H1 (cell line): ENCODE results near the gene WNT2. TPM values are rescaled to one million over a fixed set of nuclear protein-coding genes. Genes with fewer than 3 reads are reported as not detected.

Experiments
- CTCF ChIA-PET: fragments of 300-600 bp; sonication (Branson Sonifier 250); formaldehyde crosslinking; loops from one replicate; lab custom pipeline; 2021; ENCODE audit not compliant: partially characterized antibody; lab: Charles Lee
- POLR2A ChIA-PET: fragments of 300-600 bp; sonication (Branson Sonifier 250); formaldehyde crosslinking; loops from one replicate; lab custom pipeline; 2021; ENCODE audit warnings: inconsistent platforms; ENCODE audit not compliant: partially characterized antibody; lab: Charles Lee
- DNase-seq, 2 experiments: peaks; one replicate each; pipeline versions ENCODE4 v3.0.0 to v3.0.0-alpha.2; 2010 to 2022; ENCODE audit warnings: low spot score in 2 of 2, low read depth in 1 of 2, mixed read lengths in 1 of 2
- FAIRE-seq: peaks from 2 replicates; lab custom pipeline; 2011; peaks lifted over from hg19 to GRCh38; lab: Jason Lieb, UNC
- H2AFZ ChIP-seq: 2 replicates; pipeline ENCODE4 v1.8.1; 2012; ENCODE audit warnings: low read length, inconsistent platforms
- H2AK5ac ChIP-seq: 2 replicates; pipeline ENCODE4 v1.6.1; 2013; ENCODE audit warnings: low read depth, low read length
- H2BK120ac ChIP-seq: replicated peaks from 2 replicates; pipeline ENCODE3; 2013; ENCODE audit warnings: low read depth, low read length, inconsistent platforms
- H2BK12ac ChIP-seq: 2 replicates; pipeline ENCODE4 v1.6.1; 2013; ENCODE audit warnings: low read depth, low read length
- H2BK15ac ChIP-seq: 2 replicates; pipeline ENCODE4 v1.6.1; 2013; ENCODE audit warnings: low read length
- H2BK20ac ChIP-seq: 2 replicates; pipeline ENCODE4 v1.6.1; 2013; ENCODE audit warnings: low read length
- H2BK5ac ChIP-seq: 2 replicates; pipeline ENCODE4 v1.6.1; 2013; ENCODE audit warnings: low read depth, low read length
- H3K14ac ChIP-seq: 2 replicates; pipeline ENCODE4 v1.6.1; 2013; ENCODE audit warnings: inconsistent platforms; ENCODE audit not compliant: insufficient read length
- H3K18ac ChIP-seq: 2 replicates; pipeline ENCODE4 v1.6.1; 2013; ENCODE audit warnings: low read length; ENCODE audit errors: extremely low read depth
- H3K23ac ChIP-seq: 2 replicates; pipeline ENCODE4 v1.6.1; 2013; ENCODE audit warnings: inconsistent platforms; ENCODE audit not compliant: insufficient read length
- H3K23me2 ChIP-seq: 2 replicates; pipeline ENCODE4 v1.6.1; 2013; ENCODE audit warnings: low read depth, low read length
- H3K27ac ChIP-seq: 2 replicates; pipeline ENCODE4 v1.6.1; 2011; ENCODE audit warnings: low read depth, low read length, inconsistent platforms
- H3K27me3 ChIP-seq, 4 experiments: replicated peaks in 1 of 4; 1 replicate in 1 of 4; 2 replicates in 3 of 4; pipeline versions ENCODE4 v1.6.1 to v1.8.1; 2011 to 2013; ENCODE audit warnings: low read length in 3 of 4, mild to moderate bottlenecking in 3 of 4, inconsistent platforms in 2 of 4, mixed read lengths in 2 of 4, moderate library complexity in 1 of 4; ENCODE audit not compliant: control insufficient read depth in 3 of 4, insufficient read depth in 3 of 4; ENCODE audit errors: extremely low read depth in 1 of 4
- H3K36me3 ChIP-seq, 4 experiments: 2 replicates each; pipeline versions ENCODE4 v1.6.1 to v1.8.1; 2011 to 2013; ENCODE audit warnings: mild to moderate bottlenecking in 4 of 4, low read length in 3 of 4, moderate library complexity in 2 of 4, control low read depth in 1 of 4, inconsistent platforms in 1 of 4; ENCODE audit not compliant: insufficient read depth in 4 of 4, control insufficient read depth in 2 of 4
- H3K4ac ChIP-seq: replicated peaks from 2 replicates; pipeline ENCODE3; 2013; ENCODE audit warnings: low read length, low read depth, mixed read lengths, inconsistent platforms; ENCODE audit not compliant: insufficient read length
- H3K4me1 ChIP-seq, 4 experiments: replicated peaks in 1 of 4; 1 replicate in 1 of 4; 2 replicates in 3 of 4; pipeline versions ENCODE4 v1.6.1 to v1.8.1; 2011 to 2013; ENCODE audit warnings: low read length in 3 of 4, inconsistent platforms in 2 of 4, mixed read lengths in 1 of 4; ENCODE audit not compliant: insufficient read depth in 4 of 4, control insufficient read depth in 3 of 4
- H3K4me2 ChIP-seq, 2 experiments: 2 replicates each; pipeline versions ENCODE4 v1.6.1 to v1.8.1; 2011 to 2013; ENCODE audit warnings: low read depth in 2 of 2, low read length in 2 of 2, control low read depth in 1 of 2, inconsistent platforms in 1 of 2, mild to moderate bottlenecking in 1 of 2; ENCODE audit not compliant: insufficient read depth in 1 of 2
- H3K4me3 ChIP-seq, 4 experiments: fragments of 200-600, 300-600 bp in 1 of 4; sonication (generic), shearing (Covaris generic), sonication (Bioruptor Twin) in 1 of 4; 2 replicates each; pipeline versions ENCODE4 v1.5.1 to v1.8.1; 2011 to 2016; ENCODE audit warnings: low read length in 4 of 4, low read depth in 3 of 4, control low read depth in 2 of 4, inconsistent platforms in 2 of 4, mild to moderate bottlenecking in 2 of 4, mixed read lengths in 1 of 4, moderate library complexity in 1 of 4; ENCODE audit not compliant: insufficient read depth in 2 of 4; ENCODE audit errors: extremely low read depth in 1 of 4
- H3K56ac ChIP-seq: replicated peaks from 2 replicates; pipeline ENCODE3; 2013; ENCODE audit warnings: low read depth, mild to moderate bottlenecking, mixed read lengths, low read length, inconsistent platforms; ENCODE audit not compliant: insufficient read length
- H3K79me1 ChIP-seq: 2 replicates; pipeline ENCODE4 v1.6.1; 2013; ENCODE audit warnings: low read depth, low read length, control low read depth
- H3K79me2 ChIP-seq, 2 experiments: 2 replicates each; pipeline versions ENCODE4 v1.6.1 to v1.8.1; 2012 to 2013; ENCODE audit warnings: low read length in 2 of 2, mild to moderate bottlenecking in 2 of 2, inconsistent platforms in 1 of 2; ENCODE audit not compliant: insufficient read depth in 2 of 2, control insufficient read depth in 1 of 2
- H3K9ac ChIP-seq, 4 experiments: replicated peaks in 1 of 4; 1 replicate in 1 of 4; 2 replicates in 3 of 4; pipeline versions ENCODE4 v1.6.1 to v1.8.1; 2011 to 2013; ENCODE audit warnings: low read depth in 3 of 4, low read length in 3 of 4, control low read depth in 2 of 4, mild to moderate bottlenecking in 2 of 4, moderate library complexity in 2 of 4, inconsistent platforms in 1 of 4; ENCODE audit errors: extremely low read depth in 1 of 4
- H3K9me3 ChIP-seq, 2 experiments: 2 replicates each; pipeline versions ENCODE4 v1.6.1 to v1.8.1; 2012 to 2013; ENCODE audit warnings: mild to moderate bottlenecking in 2 of 2, moderate library complexity in 2 of 2, control low read depth in 1 of 2, inconsistent platforms in 1 of 2, low read depth in 1 of 2, low read length in 1 of 2, mixed read lengths in 1 of 2; ENCODE audit not compliant: insufficient read depth in 2 of 2
- H4K20me1 ChIP-seq, 2 experiments: replicated peaks in 1 of 2; 2 replicates each; pipeline versions ENCODE3 to v1.8.1; 2011 to 2013; ENCODE audit warnings: inconsistent platforms in 2 of 2, low read length in 2 of 2, mild to moderate bottlenecking in 1 of 2; ENCODE audit not compliant: insufficient read depth in 2 of 2, control insufficient read depth in 1 of 2
- H4K5ac ChIP-seq: 2 replicates; pipeline ENCODE4 v1.6.1; 2013; ENCODE audit warnings: low read length, low read depth, mixed read lengths, inconsistent platforms; ENCODE audit not compliant: insufficient read length
- H4K8ac ChIP-seq: 2 replicates; pipeline ENCODE4 v1.8.0; 2013; ENCODE audit warnings: mild to moderate bottlenecking, moderate library complexity, low read length, inconsistent platforms; ENCODE audit not compliant: insufficient read depth; ENCODE audit errors: extremely low read depth
- H4K91ac ChIP-seq: replicated peaks from 2 replicates; pipeline ENCODE3; 2013; ENCODE audit warnings: low read length, mixed read lengths, inconsistent platforms; ENCODE audit not compliant: insufficient read length
- BCL11A ChIP-seq, 2 experiments: IDR thresholded peaks; one replicate each; pipeline ENCODE4 v1.6.1; 2011; ENCODE audit warnings: low read depth in 2 of 2, low read length in 2 of 2, mild to moderate bottlenecking in 2 of 2
- BRCA1 ChIP-seq: IDR thresholded peaks from 2 replicates; pipeline ENCODE4 v1.6.1; 2012; ENCODE audit warnings: low read depth, low read length, improper control_type of control experiment
- MAX ChIP-seq: IDR thresholded peaks from 2 replicates; pipeline ENCODE4 v1.6.1; 2012; ENCODE audit warnings: inconsistent platforms
- RBBP5 ChIP-seq: IDR thresholded peaks from 2 replicates; pipeline ENCODE4 v1.7.1; 2012; ENCODE audit warnings: low read depth, mild to moderate bottlenecking, inconsistent platforms, low read length, moderate library complexity, borderline replicate concordance
- RXRA ChIP-seq: IDR thresholded peaks from 2 replicates; pipeline ENCODE4 v1.6.1; 2011; ENCODE audit warnings: low read depth, mild to moderate bottlenecking, low read length, moderate library complexity; ENCODE audit not compliant: insufficient read depth
- TAF7 ChIP-seq: optimal IDR thresholded peaks from 2 replicates; pipeline ENCODE3; 2011; ENCODE audit warnings: low read depth, mild to moderate bottlenecking, inconsistent platforms, low read length, moderate library complexity, borderline replicate concordance
- WGBS, 2 experiments: shearing (Covaris generic) in 1 of 2; methylation state at CpG; one replicate each; pipeline versions ENCODE4 v1.1.6 to v1.1.7; 2013 to 2015; ENCODE audit warnings: low lambda C conversion rate in 2 of 2, mixed read lengths in 2 of 2, inconsistent platforms in 1 of 2, low coverage in 1 of 2, missing lambda C conversion rate in 1 of 2; ENCODE audit not compliant: insufficient replicate concordance in 2 of 2, insufficient coverage in 1 of 2, insufficient read length in 1 of 2; ENCODE audit errors: extremely low coverage in 1 of 2, missing lambda C conversion rate in 1 of 2; 5-methylcytosine and 5-hydroxymethylcytosine counted together
- polyA plus RNA-seq, 7 experiments: library from polyadenylated mRNA; depleted of rRNA in 3 of 7; stranded (reverse) in 5 of 7; unstranded in 2 of 7; fragments of >200 nt in 5 of 7; fragments of 200-250 nt in 2 of 7; gene quantifications; 1 replicate in 5 of 7; 2 replicates in 1 of 7; 4 replicates in 1 of 7; pipeline versions ENCODE4 v1.2.1 to v1.2.3, GENCODE V29; 2011 to 2013; ENCODE audit warnings: missing spikeins in 2 of 7, mixed read lengths in 2 of 7
- total RNA-seq: library from RNA; stranded (reverse); fragmentation: NEBNext Ultra II Directional; extraction: Animal tissue kit (Norgen Biotek cat#: 25700); gene quantifications from 2 replicates; pipeline ENCODE4 v1.2.1, GENCODE V29; 2021

WNT2 gene
- total and polyA plus RNA-seq, 2 of the 8 experiments (the other 6 are each of a cell fraction or from before 2014, with no cell fraction given), result not detected

- CTCF ChIA-PET, result interaction anchor here (0.8 to 1.6 kb wide), 2 partner anchors 13 to 59 kb away, joined by 3 to 5 read pairs; no protein-coding TSS in a partner anchor
- H2AK5ac ChIP-seq, result no peak overlapping the region
- H2BK5ac ChIP-seq, result no peak overlapping the region
- POLR2A ChIA-PET, result interaction anchor here (0.6 kb wide), 1 partner anchor 76 kb away, joined by 3 read pairs; no protein-coding TSS in a partner anchor
- H3K23ac ChIP-seq, result no peak overlapping the region
- H3K79me1 ChIP-seq, result no peaks in the 10 kb centered on the region
- H3K18ac ChIP-seq, result no peak overlapping the region
- no peak overlapping the region for H4K5ac ChIP-seq
- H3K27ac ChIP-seq, result no peak overlapping the region
- peaks cover 0 to 3% (median 0%) of the 10 kb centered on the region in 4 experiments; a peak in 1 of 8 replicates for H3K36me3 ChIP-seq
- FAIRE-seq, result no peak
- H3K4me1 ChIP-seq, result peaks cover 0 to 16% (median 4%) of the 10 kb centered on the region in 4 experiments; a peak in 3 of 7 replicates
- H2BK15ac ChIP-seq, result no peak overlapping the region
- no peak overlapping the region for H3K4me3 ChIP-seq
- H3K14ac ChIP-seq, result no peak overlapping the region
- no peak overlapping the region for H4K91ac ChIP-seq
- H2AFZ ChIP-seq, result no peak overlapping the region
- H4K20me1 ChIP-seq, result peaks cover 0 to 5% of the 10 kb centered on the region in 2 experiments
- no peak overlapping the region for H3K4ac ChIP-seq
- no peak overlapping the region for H2BK120ac ChIP-seq
- H3K4me2 ChIP-seq, result no peak overlapping the region
- H3K9ac ChIP-seq, result no peak overlapping the region
- no peak overlapping the region for H2BK20ac ChIP-seq
- H4K8ac ChIP-seq, result no peak overlapping the region
- no peak overlapping the region for H3K56ac ChIP-seq
- H3K27me3 ChIP-seq, result peaks cover 51 to 68% (median 64%) of the 10 kb centered on the region in 4 experiments
- H2BK12ac ChIP-seq, result no peak overlapping the region
- peaks cover 17% of the 10 kb centered on the region for H3K23me2 ChIP-seq
- WGBS, 2 experiments, result 89% methylated on average over 10 of the region's 10 CpGs; no CpG with 5 or more reads in 1 of the 2 experiments
- H3K79me2 ChIP-seq, result no peaks in the 10 kb centered on the region
- H3K9me3 ChIP-seq, result no peaks in the 10 kb centered on the region
- no peak for DNase-seq
- TF ChIP-seq BCL11A (IDR thresholded peaks at IDR 0.05; ENCODE audit: low read depth in 2 of 2, low read length in 2 of 2) (no peak), RBBP5 (no peak), MAX (no peak), TAF7 (no peak), BRCA1 (no peak), RXRA (no peak)
These were observed 2.3 kb downstream of the WNT2 start for GRCh38 chr7:117320523-117320922.
